HepG2 (cell line): ENCODE measurements around the gene GBP1. TPM values are rescaled to one million over a fixed set of nuclear protein-coding genes. Genes with fewer than 3 reads are reported as not detected.

Experiments
- ATAC-seq: fragments of 200-7000 bp; cut with Tn5 transposase; 3 replicates; pipeline ENCODE4 v1.9.1; 2020; ENCODE audit warnings: mild to moderate bottlenecking, moderate library complexity
- BruUV-seq: library from RNA; stranded (reverse); fragments of 400-500 nt; replicated peaks from 2 replicates; lab custom pipeline; 2021; lab: Mats Ljungman, UMichigan
- CTCF ChIA-PET: fragments of 300-600 bp; formaldehyde crosslinking; extraction: SDS; loops from one replicate; lab custom pipeline; 2021; ENCODE audit warnings: low total read pairs, inconsistent platforms, low intra/inter-chr PET ratio; lab: Yijun Ruan, JAX
- POLR2A ChIA-PET: fragments of 350-600 bp; sonication (Branson Sonifier 250); formaldehyde crosslinking; loops from one replicate; lab custom pipeline; 2020; ENCODE audit warnings: antibody characterized with exemption, inconsistent platforms; lab: Yijun Ruan, JAX
- DNase-seq: peaks from one replicate; pipeline ENCODE4 v3.0.0-alpha.2; 2015; ENCODE audit warnings: low spot score
- FAIRE-seq: peaks from 3 replicates; lab custom pipeline; 2011; peaks lifted over from hg19 to GRCh38; lab: Jason Lieb, UNC
- H2AFZ ChIP-seq: one replicate; pipeline ENCODE4 v1.6.1; 2011; ENCODE audit warnings: low read length, inconsistent platforms
- H3K27ac ChIP-seq: fragments of 300-600 bp; 3 replicates; pipeline ENCODE4 v1.8.0; 2011; ENCODE audit warnings: mixed run types, mild to moderate bottlenecking, mixed read lengths, low read length, inconsistent platforms; ENCODE audit not compliant: insufficient read depth; ENCODE audit errors: extremely low read length
- H3K27me3 ChIP-seq, 2 experiments: fragments of 200-600 bp in 1 of 2; 2 replicates in 1 of 2; 3 replicates in 1 of 2; pipeline versions ENCODE4 v1.6.0 to v1.8.0; 2011; ENCODE audit warnings: low read length in 2 of 2, mild to moderate bottlenecking in 2 of 2, moderate library complexity in 2 of 2, inconsistent platforms in 1 of 2; ENCODE audit not compliant: insufficient read depth in 2 of 2, control insufficient read depth in 1 of 2
- H3K36me3 ChIP-seq, 2 experiments: fragments of 200-600 bp in 1 of 2; replicated peaks in 1 of 2; 2 replicates in 1 of 2; 3 replicates in 1 of 2; pipeline versions ENCODE4 v1.5.1 to v1.8.0; 2011; ENCODE audit warnings: low read length in 2 of 2, inconsistent platforms in 1 of 2; ENCODE audit not compliant: insufficient read depth in 2 of 2, control insufficient read depth in 1 of 2
- H3K4me1 ChIP-seq: 2 replicates; pipeline ENCODE4 v1.5.1; 2012; ENCODE audit warnings: low read length, inconsistent platforms; ENCODE audit not compliant: insufficient read depth
- H3K4me2 ChIP-seq: 2 replicates; pipeline ENCODE4 v1.6.0; 2011; ENCODE audit warnings: low read depth, low read length, inconsistent platforms
- H3K4me3 ChIP-seq, 3 experiments: fragments of 200-600 bp in 1 of 3; sonication (generic), shearing (Covaris generic) in 1 of 3; replicated peaks in 1 of 3; 2 replicates each; pipeline ENCODE4 v1.5.1; 2011 to 2016; ENCODE audit warnings: low read length in 3 of 3, inconsistent platforms in 2 of 3, low read depth in 2 of 3, mild to moderate bottlenecking in 2 of 3, control low read depth in 1 of 3, mixed read lengths in 1 of 3; ENCODE audit not compliant: insufficient read depth in 1 of 3
- H3K79me2 ChIP-seq: one replicate; pipeline ENCODE4 v1.6.1; 2011; ENCODE audit warnings: low read length, inconsistent platforms; ENCODE audit not compliant: insufficient read depth
- H3K9ac ChIP-seq: 2 replicates; pipeline ENCODE4 v1.6.0; 2011; ENCODE audit warnings: mild to moderate bottlenecking, low read depth, low read length, inconsistent platforms; ENCODE audit not compliant: insufficient read depth
- H3K9me3 ChIP-seq: 2 replicates; pipeline ENCODE4 v1.5.1; 2012; ENCODE audit warnings: mild to moderate bottlenecking, low read length
- H4K20me1 ChIP-seq: 2 replicates; pipeline ENCODE4 v1.6.0; 2011; ENCODE audit warnings: inconsistent platforms, mild to moderate bottlenecking, low read length, moderate library complexity; ENCODE audit not compliant: insufficient read depth
- TBX3 ChIP-seq: fragments of 450-650 bp; IDR thresholded peaks from 2 replicates; pipeline ENCODE4 v1.6.1; 2017; ENCODE audit warnings: antibody characterized with exemption, mild to moderate bottlenecking, inconsistent platforms, borderline replicate concordance
- ZFP37 ChIP-seq: sonication (generic); formaldehyde crosslinking; IDR thresholded peaks from 2 replicates; pipeline ENCODE4 v1.4.0; 2020; ENCODE audit warnings: missing genetic modification reagents, borderline replicate concordance
- ZNF17 ChIP-seq: sonication (generic); formaldehyde crosslinking; IDR thresholded peaks from 2 replicates; pipeline ENCODE4 v1.5.0; 2020; ENCODE audit warnings: mild to moderate bottlenecking, missing genetic modification reagents
- WGBS: methylation state at CpG from one replicate; pipeline ENCODE4 v1.1.6; 2017; ENCODE audit warnings: low lambda C conversion rate; 5-methylcytosine and 5-hydroxymethylcytosine counted together
- in situ Hi-C: cut with HindIII; loops from 2 replicates; pipeline ENCODE4 v1.10.0; 2017; ENCODE audit warnings: low pct_unique_long_range_greater_than_20kb; ENCODE audit not compliant: extremely low pct_ligation_motif_present
- intact Hi-C: fragments of 100-400 bp; cut with micrococcal nuclease; formaldehyde crosslinking; loops from one replicate; pipeline ENCODE4 v1.10.0; 2022; ENCODE audit not compliant: unreplicated experiment
- polyA plus RNA-seq, 8 experiments: library from polyadenylated mRNA; depleted of rRNA in 3 of 8; stranded (reverse) in 7 of 8; unstranded in 1 of 8; fragments of >200 nt; fragmentation: Illumina TruSeq in 4 of 8; extraction: Trizol in 4 of 8; gene quantifications; 2 replicates each; pipeline versions ENCODE4 v1.2.1 to v1.2.3, GENCODE V29; 2011 to 2016; ENCODE audit warnings: low read depth in 4 of 8, missing spikeins in 1 of 8, mixed read lengths in 1 of 8; ENCODE audit not compliant: insufficient read depth in 1 of 8
- total RNA-seq, 5 experiments: library from RNA; depleted of rRNA; stranded (reverse); fragments of >200 nt; fragmentation: Illumina TruSeq; extraction: Trizol; gene quantifications; 2 replicates each; pipeline ENCODE4 v1.2.3, GENCODE V29; 2016; ENCODE audit warnings: low read depth in 1 of 5
- TF ChIP-seq, protein P1 (sequence below): sonication (generic); IDR thresholded peaks from 2 replicates; pipeline ENCODE4 v1.6.1; 2016; ENCODE audit warnings: low read depth, borderline replicate concordance
- TF ChIP-seq, protein P2 (sequence below): sonication (generic); formaldehyde crosslinking; IDR thresholded peaks from 2 replicates; pipeline ENCODE4 v1.5.0; 2020; ENCODE audit warnings: missing genetic modification reagents
- TF ChIP-seq, protein P3 (sequence below): sonication (generic); formaldehyde crosslinking; IDR thresholded peaks from 2 replicates; pipeline ENCODE4 v1.8.0; 2023; ENCODE audit warnings: mild to moderate bottlenecking, missing genetic modification reagents
- TF ChIP-seq, protein P4 (sequence below): sonication (generic); formaldehyde crosslinking; IDR thresholded peaks from 2 replicates; pipeline ENCODE4 v1.8.1; 2023; ENCODE audit warnings: mild to moderate bottlenecking, inconsistent platforms, moderate library complexity, missing genetic modification reagents, borderline replicate concordance

Gene GBP1
- total and polyA plus RNA-seq, 2 of the 13 experiments (the other 11 are each of a cell fraction or from before 2014, with no cell fraction given), result 0.62 to 2.3 TPM

- peaks cover 36% of the 10 kb centered on the region for H3K4me1 ChIP-seq
- no peak for TF ChIP-seq TBX3
- TF ChIP-seq ZNF17 (CRISPR knock-in tag), result no peak
- TF ChIP-seq, protein P1, sequence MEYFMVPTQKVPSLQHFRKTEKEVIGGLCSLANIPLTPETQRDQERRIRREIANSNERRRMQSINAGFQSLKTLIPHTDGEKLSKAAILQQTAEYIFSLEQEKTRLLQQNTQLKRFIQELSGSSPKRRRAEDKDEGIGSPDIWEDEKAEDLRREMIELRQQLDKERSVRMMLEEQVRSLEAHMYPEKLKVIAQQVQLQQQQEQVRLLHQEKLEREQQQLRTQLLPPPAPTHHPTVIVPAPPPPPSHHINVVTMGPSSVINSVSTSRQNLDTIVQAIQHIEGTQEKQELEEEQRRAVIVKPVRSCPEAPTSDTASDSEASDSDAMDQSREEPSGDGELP, result no peak
- TF ChIP-seq ZFP37, result no peak
- TF ChIP-seq, protein P2, sequence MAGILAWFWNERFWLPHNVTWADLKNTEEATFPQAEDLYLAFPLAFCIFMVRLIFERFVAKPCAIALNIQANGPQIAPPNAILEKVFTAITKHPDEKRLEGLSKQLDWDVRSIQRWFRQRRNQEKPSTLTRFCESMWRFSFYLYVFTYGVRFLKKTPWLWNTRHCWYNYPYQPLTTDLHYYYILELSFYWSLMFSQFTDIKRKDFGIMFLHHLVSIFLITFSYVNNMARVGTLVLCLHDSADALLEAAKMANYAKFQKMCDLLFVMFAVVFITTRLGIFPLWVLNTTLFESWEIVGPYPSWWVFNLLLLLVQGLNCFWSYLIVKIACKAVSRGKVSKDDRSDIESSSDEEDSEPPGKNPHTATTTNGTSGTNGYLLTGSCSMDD, result no peak
- TF ChIP-seq, protein P3, sequence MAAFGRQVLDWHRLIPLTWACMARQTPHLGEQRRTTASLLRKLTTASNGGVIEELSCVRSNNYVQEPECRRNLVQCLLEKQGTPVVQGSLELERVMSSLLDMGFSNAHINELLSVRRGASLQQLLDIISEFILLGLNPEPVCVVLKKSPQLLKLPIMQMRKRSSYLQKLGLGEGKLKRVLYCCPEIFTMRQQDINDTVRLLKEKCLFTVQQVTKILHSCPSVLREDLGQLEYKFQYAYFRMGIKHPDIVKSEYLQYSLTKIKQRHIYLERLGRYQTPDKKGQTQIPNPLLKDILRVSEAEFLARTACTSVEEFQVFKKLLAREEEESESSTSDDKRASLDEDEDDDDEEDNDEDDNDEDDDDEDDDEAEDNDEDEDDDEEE (CRISPR knock-in tag), result no peak
- TF ChIP-seq, protein P4, sequence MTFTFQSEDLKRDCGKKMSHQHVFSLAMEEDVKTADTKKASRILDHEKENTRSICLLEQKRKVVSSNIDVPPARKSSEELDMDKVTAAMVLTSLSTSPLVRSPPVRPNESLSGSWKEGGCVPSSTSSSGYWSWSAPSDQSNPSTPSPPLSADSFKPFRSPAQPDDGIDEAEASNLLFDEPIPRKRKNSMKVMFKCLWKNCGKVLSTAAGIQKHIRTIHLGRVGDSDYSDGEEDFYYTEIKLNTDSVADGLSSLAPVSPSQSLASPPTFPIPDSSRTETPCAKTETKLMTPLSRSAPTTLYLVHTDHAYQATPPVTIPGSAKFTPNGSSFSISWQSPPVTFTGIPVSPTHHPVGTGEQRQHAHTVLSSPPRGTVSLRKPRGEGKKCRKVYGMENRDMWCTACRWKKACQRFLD, result no peak
- in situ Hi-C loops, result no loop called here
- no peak overlapping the region for H2AFZ ChIP-seq
- DNase-seq (no peak), FAIRE-seq (no peak), ATAC-seq (no peak)
- no peaks in the 10 kb centered on the region for H3K36me3 ChIP-seq
- H3K27ac ChIP-seq, result no peak overlapping the region
- peaks cover 18% of the 10 kb centered on the region for H3K9me3 ChIP-seq
- H3K27me3 ChIP-seq, result no peaks in the 10 kb centered on the region
- intact Hi-C loops, result no loop called here
- no TSS peak for BruUV-seq
- H3K79me2 ChIP-seq, result no peaks in the 10 kb centered on the region
- H3K4me3 ChIP-seq, result no peak overlapping the region
- 92% methylated on average over 4 of the region's 5 CpGs for WGBS
- H3K4me2 ChIP-seq, result no peak overlapping the region
- no peaks in the 10 kb centered on the region for H4K20me1 ChIP-seq
- ChIA-PET POLR2A (no interaction called here), CTCF (no interaction called here)
- H3K9ac ChIP-seq, result no peak overlapping the region
Measured at GRCh38 chr1:89043940-89044339, 21.1 kb downstream of the GBP1 start.
